Right lung (tissue), 5 donors: ENCODE data around the gene TRAPPC12. TPM values are rescaled to one million over a fixed set of nuclear protein-coding genes. Genes with fewer than 3 reads are reported as not detected.
"Not testable (repeated sequence)": the region's sequence is repeated elsewhere in the genome, so short reads cannot be mapped to it uniquely, and the experiment has no call there.

Source experiments
- DNase-seq, 2 donors: peaks; one replicate each; pipeline ENCODE4 v3.0.0-alpha.2; 2013
- polyA plus RNA-seq, 5 donors: library from polyadenylated mRNA; unstranded; fragments of 120-200 nt; gene quantifications; one replicate each; pipeline versions ENCODE4 v1.2.1 to v1.2.3, GENCODE V29; 2013; ENCODE audit warnings: inconsistent platforms in 1 of 5, low replicate concordance in 1 of 5; ENCODE audit not compliant: insufficient read length in 5 of 5, insufficient read depth in 1 of 5

TRAPPC12 gene
- polyA plus RNA-seq, 5 donors, result 77.5 to 108 (median 93.3) TPM

DNA sequence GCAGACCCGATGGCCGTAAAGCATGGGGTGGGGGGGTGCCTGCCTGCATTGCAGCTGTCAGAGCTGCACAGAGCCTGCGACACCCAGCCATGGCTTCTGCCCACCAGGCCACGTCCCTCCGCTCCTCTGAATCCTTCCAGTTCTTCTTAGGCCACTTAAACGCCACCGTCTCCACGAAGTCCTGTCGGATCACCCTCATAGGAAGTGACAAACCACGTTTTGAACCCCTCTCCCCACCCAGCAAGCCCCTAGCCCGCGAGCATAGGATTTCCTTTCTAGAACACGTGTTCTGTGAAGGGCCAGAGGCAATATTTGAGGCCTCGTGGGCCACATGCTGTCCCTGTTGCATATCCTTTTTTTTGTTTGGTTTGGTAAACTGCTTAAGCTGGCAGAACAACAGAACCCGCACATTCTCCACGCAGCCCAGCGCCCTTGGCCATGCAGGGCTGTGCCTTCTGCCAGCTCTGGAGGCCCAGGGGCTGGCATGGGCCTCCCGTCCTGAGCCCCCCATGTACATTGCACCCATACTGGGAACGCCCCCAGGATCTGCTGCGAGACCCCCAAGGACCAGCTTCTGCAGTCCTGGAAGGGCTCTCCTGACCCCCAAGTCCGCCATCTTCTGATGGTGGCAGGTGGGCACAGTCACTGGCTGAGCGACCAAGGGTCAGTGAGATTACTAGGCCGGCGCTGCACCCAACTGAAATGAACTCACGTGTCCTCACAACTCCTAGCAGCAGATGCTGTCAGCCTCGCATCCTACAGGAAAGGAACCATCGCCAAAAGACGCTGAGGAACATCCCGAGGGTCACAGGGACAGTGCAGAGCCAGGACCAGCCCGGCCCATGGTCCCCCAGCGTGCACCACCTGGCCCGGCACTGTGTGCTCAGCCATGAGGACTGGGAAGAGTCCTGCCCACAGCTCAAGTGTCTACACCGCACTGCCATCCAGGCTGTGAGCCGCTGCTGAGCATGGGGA is 104.8 kb downstream of the TRAPPC12 start:
- no peak for DNase-seq

DNA sequence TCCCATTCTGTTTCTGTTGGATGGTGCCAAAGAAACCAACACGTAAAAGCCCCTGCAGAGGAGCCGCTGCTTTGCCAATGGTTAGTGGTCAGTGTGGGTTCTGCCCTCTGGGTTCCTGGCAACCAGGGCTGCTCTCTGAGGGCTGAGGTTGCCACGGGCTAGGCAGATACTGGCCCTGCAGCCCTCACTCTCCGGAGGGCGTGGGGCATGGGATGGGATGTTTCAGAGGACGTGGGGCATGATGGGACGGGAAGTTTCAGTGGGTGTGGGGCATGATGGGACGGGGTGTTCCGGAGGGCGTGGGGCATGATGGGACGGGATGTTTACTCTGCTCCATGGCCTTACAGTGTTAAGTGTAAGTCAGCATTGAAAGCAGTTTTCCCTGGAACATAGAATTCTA is 105.7 kb downstream of the TRAPPC12 start:
- no peak for DNase-seq

DNA sequence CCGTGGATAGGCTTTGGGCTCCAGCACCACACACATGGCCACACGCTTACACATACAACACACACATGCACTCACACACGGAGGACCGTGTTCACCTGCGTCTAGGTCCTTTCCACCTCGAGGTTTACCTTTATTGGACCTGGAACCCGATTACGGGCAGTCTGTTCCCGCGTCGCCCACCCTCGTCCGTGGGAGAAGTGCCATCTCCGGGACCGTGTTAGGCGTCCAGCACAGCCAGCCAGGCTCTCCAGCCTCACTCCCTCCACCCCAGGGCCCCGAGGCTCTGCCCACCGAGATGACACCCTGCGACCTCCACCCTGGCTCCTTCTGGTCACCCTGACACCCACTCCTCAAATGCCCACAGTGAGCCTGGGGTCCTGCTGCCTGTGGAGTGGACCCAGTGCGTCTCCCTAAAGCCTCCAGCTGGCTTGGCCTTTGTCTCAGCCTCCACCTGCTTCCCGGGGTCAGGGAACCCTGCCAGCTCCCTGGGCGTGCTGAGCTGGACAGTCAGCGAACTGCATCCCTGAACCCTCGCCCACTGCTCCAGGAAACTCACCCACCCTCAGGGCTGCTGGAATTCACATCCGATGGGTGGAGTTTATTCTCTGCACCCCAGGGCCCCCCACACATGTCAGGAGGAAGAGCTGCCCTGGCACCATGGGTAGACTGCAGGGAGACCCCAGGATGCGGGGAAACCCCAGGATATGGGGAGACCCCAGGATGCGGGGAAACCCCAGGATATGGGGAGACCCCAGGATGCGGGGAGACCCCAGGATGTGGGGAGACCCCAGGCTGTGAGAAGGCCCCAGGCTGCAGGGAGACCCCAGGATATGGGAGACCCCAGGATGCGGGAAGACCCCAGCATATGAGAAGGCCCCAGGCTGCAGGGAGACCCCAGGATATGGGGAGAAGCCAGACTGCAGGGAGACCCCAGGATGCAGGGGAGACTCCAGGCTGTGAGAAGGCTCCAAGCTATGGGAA is 106.8 kb downstream of the TRAPPC12 start:
- no peak for DNase-seq

DNA sequence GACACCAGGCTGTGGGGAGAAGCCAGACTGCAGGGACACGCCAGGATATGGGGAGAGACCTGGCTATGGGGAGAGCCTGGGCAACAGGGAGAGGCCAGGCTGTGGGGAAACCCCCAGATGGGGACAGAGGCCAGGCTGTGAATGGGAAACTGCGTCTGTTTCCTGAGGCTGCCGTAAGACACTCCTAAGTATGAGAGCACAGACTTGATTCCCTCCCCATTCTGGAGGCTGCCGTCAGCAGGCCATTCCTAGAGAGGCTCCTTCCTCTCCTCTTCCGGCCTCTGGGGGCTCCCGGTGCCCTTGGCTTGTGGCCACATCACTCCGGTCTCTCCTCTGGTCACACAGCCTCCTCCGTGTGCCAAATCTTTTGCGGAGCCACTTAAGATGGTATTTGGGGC is 107.5 kb downstream of the TRAPPC12 start:
- DNase-seq, result no peak

DNA sequence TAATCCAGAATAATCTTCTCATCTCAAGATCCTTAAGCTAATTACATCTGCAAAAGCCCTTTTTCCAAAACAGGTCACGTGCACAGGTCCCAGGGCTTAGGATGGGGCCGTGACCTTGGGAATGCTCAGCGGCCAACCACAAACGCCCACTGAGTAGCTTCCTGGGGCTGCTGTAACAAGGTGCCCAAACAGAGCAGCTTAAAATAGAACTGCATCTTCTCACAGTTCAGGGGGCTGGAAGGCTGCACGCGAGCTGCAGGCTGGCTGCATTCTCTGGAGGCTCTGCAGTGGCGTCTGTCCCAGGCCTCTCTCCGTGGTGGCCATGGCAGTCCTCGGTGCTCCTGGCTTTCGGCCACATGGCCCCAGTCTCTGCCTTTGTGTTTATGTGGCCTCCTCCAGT is 107.9 kb downstream of the TRAPPC12 start:
- DNase-seq, result no peak

DNA sequence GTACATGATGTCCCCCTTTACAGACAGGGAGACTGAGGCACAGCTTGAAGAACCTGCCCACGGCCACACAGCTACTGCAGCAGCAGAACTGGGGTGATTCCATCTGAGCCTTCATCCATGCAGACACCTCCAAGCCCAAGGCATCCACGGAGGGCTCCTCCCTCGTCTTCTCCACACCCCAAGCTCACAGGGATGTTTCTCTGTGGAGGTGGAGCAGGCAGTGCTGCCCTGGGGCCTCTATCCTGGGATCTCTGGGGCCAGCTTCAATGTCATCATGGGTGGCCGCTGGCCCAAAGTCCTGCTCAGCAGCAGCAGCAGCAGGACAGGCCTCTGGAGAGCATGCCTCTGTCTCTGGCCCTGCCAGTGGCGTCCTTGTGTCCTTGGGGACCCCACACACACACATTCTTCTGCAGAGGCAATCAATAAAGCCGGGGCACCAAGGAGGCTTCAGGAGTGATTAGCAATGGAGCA is 108.6 kb downstream of the TRAPPC12 start:
- no peak for DNase-seq

DNA sequence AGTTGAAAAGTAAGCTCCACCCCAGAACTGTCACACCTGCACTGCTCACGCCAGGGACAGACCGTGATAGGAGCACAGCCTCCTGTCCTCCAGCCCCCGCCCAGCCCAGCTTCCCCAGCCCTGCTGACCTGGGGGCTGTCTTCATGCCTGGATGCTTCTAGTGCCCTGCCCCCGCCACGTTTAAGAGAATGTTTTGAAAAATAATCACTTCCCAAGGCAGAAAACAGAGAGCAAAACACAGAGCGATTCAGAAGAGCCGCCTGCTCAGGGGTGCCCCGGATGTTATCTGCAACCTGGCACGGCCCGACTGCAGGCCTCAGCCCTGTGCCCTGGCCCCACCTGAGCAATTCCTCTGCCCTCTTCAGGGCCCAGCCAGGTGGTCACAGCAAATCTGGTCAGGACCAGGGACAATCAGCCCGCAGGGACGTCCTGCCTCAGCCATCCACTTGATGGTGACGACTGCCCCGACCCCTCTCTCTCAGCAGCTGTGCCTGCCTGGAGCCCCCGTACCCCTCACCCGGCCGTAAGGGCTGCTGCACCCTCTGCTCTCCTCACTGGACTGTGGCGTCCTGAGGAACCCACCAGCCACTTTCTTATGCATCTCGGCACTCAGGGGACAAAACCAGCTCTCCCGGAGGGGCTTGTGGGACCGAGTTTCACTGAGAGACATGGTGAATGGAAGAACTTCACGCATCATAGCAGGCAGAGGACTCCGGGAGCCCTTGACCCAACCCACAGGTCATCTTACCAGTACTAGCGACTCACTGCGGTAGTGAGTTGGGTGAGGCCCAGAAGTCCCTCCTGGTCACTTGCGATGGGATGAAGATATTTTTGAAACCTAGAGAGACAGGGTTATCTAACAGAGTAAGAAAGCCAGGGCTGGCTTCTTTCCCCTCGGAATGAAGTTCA is 109.6 kb downstream of the TRAPPC12 start:
- DNase-seq, result no peak

DNA sequence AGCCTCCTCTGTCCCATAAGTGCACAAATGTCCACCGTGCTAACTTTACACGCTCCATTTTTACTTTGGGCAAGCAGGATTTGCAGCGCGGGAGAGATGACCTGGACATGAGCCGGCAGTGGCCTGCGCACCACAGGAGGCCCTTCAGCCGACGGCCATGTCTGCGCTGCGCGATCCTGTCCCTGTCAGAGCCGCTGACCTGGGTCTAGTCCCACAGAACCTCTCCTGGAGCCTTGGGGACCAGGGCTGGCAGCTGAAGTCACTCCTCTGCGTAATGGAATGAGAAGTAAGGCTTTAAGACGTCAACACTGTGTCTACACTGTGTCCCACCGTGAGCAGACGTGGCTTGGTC is 110.2 kb downstream of the TRAPPC12 start:
- DNase-seq, result no peak

DNA sequence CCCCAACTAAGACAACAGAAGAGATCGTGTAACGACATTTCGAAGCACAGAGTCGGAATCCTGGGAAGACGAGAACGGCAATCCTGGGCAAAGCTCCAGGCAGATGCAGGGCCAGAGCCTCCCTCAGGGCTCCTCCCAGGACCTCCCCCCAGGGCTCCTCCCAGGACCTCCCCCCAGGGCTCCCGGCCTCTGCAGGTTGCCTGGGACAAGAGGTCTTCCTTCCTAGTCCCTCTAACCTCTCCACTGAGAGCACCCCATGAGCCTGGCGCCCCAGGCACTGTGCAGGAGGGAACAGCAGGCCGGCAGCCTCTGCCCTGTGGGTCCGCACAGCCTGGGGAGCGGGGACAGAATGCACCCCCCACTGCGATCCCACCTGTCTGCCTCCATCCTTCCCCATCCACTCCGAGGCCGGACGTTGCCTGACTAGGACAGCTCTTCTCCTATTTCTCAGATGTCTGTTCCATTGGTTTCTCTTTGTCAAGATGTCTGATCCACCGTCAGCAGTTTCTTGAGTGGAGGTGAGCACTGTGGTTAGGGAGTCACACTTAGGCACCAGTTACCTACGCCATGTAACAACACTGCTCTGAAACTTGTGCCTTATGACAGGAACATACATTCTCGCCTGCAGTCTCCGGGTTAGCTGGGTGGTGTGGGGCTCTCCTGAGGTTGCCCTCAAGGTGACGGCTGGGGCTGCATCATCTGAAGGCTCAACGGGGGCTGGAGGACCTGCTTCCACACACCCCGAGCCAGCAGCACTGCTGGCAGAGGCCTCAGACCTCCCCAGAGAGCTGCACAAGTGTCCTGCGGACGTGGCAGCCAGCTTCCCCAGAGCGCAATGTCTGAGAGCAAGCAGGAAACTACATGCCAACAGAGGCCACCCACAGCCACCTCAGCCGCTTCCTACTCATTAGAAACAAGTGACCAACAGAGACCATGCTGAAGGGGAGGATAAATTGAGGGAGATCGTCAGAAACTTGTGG is 111.0 kb downstream of the TRAPPC12 start:
- no peak for DNase-seq

DNA sequence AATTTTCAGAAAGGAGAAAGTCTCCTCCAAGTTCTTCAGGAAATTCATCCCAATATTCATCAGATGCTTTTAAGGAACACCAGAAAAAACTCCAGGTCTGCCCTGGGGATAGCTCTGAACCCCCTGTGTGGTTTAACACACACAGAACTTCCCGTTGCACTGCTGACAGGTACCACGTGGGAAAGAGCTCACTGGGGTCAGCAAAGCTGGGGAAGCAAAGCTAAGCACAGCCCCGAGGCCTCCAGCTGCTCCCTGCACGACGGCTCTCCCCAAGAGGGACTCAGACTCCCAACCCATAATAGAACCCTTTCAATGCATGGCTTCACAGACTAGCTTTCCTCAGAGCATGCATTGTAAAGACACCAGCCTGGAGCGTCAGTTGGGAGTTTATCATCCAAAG is 111.8 kb downstream of the TRAPPC12 start:
- DNase-seq, result no peak

DNA sequence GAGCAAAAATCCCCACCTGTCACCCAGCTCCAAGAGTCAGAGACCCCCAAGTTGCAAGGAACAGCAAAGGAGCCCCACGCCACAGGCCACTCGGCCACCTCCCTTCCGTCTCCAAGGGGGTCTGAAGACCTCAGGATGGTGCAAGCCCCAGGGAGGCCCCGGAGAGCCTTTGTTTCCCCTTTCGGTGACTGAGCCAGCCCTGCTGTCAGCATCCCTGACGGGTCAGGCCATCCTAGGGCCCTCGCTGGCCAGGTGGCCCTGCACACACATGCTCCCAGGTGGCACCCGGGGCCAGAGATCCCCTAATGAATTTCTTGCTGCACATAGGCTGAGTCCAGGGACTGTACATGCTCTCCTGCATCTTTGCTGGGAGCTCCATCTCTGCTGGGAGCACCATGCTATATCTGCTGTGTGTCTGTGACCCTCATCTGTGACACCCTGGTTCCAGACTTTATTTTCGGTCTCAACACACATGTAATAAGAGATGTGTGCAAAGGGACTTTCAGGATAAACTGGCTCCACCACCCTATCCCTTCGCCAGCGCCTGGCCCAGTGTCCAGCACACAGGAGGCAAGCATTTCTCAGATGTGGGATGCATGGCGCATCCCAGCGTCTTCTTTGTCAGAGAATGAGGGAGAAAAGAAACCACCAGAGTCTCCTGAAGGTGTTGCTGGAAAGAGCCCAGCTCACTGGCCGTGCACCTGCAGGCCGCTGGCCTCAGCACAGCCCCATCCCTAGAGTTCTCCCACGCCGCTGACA is 112.4 kb downstream of the TRAPPC12 start:
- no peak for DNase-seq

DNA sequence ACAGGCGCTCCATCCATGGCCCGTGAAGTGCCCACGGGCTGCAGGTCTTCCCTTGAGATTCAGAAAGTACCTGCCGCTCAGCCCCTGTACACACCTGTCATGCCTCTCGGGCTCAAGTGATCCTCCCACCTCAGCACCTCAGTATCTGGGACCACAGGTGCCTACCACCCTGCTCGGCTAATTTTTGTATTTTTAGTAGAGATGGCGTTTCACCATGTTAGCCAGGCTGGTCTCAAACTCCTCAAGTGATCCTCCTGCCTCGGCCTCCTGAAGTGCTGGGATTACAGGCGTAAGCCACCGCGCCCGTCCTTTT is 112.9 kb downstream of the TRAPPC12 start:
- not testable (repeated sequence) for DNase-seq

DNA sequence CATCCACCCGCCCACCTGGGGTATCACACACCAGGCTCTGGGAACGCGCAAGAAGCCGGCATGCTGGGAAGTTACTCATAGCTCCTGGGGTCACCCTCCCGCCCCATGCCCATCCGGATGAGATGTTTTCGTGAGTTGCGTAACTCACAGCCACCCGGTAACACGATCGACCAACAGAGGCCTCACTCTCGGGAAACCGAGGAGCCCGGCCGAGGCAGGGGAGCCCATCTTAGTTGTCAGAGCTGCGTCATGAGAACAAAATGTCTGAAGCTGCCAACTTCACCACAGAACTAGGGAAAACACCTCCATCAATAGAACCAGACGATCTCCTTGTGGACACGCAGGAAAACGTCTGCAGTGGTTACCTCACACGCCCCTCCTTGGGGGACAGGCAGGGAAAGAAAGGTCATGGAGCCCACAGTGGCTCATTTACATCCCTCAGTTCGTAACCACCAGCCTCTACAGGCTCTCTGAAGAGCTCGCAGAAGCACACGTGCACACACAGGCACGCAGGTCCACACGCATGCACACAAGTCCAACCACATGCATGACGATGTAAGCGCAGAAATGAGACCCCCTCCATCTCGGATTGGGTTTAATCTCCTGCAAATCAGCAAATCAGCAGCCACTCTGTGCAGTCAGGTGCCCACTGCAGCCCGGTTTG is 113.6 kb downstream of the TRAPPC12 start:
- no peak for DNase-seq

DNA sequence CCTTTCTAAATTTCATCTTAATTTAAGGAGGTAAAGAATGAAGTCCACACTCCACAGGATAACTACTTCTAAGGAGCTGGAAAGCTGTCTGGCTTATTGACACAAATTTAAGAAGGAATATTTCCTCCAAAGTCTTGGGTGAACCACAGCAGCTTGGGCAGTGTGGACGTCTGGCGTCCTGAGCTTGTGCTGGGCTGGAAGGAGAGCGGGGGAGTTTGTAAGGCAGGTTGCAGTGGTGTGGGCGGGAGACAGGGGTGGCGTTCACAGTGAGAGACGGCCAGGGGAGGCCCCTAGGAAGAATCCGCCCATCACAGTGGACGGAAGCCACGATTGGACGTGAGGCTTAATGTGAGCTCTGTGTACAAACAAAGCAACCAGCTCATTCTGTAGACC is 114.1 kb downstream of the TRAPPC12 start:
- peak in 1 of 2 donors; percentile 25 for DNase-seq

DNA sequence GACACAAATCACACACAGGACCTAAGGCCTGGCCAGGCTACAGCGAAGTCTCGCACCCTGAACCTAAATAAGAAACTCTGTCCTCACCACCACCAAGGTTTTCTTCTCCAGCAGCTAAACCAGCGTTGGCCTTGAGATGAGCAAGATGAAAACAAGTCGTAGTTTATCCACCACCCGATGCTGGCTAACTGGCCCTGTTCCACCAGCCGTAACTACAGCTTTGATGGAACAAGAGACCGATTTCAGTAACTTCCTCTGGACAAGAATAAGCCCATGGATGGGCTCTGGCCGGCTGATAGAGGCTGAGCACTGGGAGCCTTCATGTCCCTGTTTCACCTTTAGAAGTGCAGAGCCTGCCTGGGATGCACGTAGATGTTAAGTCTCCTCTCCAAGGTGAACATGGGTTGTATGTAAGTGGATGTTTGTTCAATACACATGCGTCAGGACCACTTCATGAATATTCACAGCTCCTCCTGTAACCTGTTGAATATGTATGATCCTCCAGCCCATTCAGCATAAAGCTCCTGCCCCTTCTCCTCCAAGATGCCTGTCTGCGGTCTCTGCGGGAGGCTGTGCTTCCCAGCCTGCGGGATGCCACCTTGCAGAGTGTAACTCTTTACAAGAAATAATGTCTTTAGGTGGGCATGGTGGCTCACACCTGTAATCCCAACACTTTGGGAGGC is 115.6 kb downstream of the TRAPPC12 start:
- DNase-seq, result no peak

DNA sequence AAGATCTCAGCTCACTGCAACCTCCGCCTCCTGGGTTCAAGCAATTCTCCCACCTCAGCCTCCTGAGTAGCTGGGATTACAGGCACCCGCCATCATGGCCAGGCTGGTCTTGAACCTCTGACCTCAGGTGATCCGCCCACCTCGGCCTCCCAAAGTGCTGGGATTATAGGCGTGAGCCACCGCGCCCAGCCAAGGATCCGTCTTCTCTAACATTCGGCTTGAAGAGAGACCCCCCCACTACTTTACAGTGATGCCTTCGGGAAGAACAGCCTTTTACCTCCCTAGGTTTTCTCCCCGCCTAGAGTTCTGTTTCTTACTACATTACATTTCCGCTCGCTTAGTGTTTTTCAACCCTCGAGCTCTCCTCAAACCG is 117.2 kb downstream of the TRAPPC12 start:
- not testable (repeated sequence) for DNase-seq

DNA sequence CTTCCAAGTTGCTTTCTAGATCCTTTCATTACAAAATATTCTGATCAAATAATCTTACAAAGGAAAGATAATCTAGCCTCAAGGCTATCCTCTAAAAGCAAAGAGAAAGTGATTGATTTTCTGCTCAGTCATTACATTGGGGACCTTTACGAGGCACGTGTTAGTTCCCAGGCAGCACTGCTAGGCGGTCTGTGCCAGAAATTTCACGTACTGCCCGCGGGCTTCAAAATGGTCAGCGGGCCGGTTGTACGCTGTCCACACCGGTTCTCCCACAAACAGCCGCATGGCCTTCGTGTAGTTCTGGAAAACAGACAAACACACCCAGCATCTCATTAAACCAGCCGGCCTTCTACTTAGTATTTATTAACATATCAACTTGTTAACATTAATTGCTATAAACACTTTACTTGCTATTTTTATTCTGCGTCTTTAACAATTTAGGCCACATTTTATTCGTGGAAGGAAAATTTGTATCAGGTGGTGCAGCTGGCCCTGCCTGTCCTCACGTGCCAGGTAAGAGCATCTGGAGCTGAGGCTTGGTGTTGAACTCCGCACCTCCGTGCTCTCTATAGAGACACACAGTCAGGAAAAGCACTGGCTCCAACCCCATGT is 119.4 kb downstream of the TRAPPC12 start:
- no peak for DNase-seq
